ENCODE data around the gene DSCAM.

DSCAM gene

DNA sequence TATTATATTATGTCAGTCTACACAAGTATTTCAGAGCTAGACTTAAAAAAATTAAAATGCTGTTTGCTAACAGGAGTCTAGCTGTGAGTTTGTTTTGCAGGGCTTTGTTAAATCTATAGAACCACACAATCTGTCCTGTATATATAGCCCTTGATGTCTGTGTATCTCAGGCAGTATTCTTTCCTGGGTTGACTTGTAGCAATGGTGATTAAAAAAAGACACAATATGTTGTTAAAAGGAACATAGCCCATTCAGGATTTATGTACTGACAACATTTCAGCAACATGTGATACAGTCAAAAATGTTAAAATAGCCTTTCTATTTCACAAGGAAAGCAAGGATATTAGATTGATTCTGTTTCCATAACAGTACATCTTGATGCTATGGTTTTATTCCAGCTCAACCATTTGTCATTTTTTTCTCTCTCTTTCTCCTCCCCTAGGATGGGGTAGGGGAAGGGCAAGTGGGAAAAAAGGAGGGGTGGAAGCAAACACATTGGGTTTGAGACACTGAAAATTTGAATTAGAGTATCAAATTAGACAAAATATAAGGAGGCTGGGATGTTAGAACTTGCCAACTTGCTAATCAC is 139.2 kb downstream of the DSCAM start:
- no peak for DNase-seq (ENCODE audit: low read depth in 2 of 2)

DNA sequence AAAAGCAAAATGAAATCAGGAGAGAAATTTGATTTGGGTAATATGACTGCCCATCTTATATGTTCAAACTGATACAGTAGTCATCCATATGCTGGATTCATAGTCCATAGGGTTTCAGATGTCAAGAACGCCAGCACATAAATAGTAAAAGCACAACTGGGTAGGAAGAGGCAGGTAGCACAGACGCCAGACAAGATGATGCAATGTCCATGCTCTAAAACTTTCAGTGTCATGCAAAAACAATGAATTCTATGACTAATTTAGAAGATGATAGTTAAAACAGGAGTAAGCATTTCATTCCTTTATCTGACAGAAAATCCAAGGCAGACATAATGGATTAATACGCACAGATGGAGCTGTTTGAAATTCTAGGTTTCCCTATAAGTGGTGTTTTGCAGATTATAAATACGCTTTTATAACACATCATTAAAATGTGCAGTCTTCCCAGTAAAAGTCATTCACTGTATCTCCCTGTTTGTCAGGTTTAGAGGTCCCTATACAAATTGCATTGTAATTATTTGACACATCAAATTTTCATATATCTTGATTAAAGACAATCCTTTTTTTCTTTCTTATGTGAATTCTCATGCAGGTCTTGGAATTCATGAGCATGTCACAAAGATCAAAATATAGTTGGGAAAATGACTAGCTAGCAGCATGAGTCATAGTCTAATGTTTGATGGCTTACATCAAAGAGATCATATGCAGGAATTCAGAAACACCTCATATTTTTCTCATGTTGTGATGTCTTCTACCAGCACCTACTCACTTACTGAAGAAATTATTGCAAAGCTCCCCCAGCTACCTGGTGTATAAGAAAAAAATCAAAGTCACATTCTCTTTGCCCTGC is 139.9 kb downstream of the DSCAM start:
- no peak for DNase-seq (ENCODE audit: low read depth in 2 of 2)

DNA sequence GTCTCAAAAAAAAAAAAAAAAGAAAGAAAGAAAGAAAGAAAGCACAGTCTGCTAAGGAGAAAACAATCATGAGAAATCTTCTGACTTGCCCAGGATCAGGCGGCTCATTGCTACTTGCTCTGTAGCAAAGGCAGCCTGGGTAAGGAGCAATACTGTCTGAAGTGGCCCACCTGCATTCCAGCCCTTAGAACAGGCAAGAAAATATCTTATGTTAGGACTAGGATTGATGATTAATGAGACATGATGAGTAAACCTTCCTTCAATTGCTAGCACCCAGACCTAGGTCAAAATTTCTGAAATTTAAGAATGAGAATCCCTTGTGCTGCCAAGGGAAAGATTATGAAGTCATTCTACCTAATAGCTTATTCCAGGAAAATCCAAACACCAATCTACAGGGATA is 140.8 kb downstream of the DSCAM start:
- no peak for DNase-seq (ENCODE audit: low read depth in 2 of 2)

DNA sequence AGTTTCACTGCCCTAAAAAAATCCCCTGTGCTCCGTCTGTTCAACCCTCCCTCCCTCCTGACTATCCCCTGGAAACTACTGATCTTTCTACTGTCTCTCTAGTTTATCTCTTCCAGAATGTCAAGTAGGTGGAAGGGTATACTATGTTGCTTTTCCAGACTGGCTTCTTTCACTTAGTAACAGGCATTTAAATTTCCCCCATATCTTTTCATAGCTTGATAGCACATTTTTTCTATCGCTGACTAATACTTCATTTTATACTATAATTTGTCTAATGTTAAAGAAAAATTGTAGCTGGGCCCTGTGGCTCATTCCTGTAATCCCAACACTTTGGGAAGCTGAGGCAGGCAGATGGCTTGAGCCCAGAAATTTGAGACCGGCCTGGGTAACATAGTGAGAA is 142.8 kb downstream of the DSCAM start:
- no peak for DNase-seq (ENCODE audit: low read depth in 2 of 2)

GRCh38 chr21:40699366-40699765 is 147.6 kb downstream of the DSCAM start:
- no peak for DNase-seq (ENCODE audit: low read depth in 2 of 2)

DNA sequence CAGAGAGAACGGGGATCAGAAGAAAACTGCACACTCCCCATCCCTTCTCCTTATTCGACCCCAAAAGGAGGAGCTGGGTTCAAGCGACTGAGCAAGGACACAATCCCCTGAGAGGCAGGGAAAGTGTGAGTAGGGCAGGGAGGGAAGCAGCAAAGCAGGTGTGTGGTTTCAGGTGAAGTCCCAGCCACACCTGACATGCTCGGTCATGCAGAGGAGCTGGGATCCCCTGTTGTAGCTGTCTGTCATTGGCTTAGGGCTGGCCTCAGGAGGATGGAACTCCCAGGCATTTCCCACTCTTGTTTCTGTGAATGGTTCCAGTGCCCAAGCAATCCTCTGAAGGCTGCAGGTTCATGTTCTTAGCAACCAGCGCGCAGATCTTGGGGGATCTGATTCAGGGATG is 150.7 kb downstream of the DSCAM start:
- DNase-seq (ENCODE audit: low read depth in 2 of 2) = no peak

DNA sequence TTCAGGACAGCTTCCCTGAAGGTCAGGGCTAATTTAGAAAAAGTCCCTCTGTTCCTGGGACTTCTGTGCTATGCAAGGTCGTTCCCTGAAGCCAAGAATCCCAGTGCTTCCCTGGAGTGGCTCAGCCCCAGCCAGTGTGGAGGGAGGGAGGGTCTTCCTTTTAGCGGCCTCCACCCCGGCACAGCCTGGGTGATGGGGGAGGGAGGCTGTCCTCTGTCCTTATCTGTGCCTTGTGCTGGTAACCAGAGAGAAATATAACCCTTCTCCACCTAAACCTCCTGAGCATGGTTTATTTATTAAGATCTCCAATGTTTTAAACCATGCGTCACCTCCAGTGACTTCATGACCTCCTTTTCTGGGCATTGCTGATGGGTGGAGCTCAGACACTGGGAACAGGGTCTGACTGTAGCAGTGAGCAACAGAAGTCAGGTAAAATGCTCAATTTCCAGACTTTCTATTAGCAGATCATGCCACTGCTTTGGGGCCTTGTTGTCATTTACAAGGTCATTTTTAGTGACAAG is 157.1 kb downstream of the DSCAM start:
- no peak for DNase-seq (ENCODE audit: low read depth in 2 of 2)

DNA sequence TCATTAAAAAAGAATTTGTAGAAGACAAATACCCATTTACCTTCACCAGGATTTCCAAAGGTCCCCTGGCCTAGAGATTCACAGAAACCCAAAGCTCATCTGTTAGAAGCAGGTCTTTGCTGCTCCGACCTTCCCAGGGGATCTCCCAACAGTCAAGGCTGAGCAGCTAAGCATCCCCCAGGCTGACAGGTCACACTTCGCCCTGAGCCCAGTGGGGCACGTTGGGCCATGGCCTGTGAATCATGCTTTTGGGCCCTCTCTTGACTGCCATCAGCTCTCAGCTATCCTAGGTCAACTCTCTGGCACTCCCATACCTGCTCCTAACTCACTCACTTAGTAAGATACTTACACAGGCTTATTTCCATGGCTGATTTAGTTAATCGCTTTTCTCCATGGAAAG is 157.7 kb downstream of the DSCAM start:
- no peak for DNase-seq (ENCODE audit: low read depth in 2 of 2)

GRCh38 chr21:40688106-40688864 is 158.7 kb downstream of the DSCAM start:
- no peak for DNase-seq (ENCODE audit: low read depth in 2 of 2)

- no peak for DNase-seq (ENCODE audit: low read depth in 2 of 2)
Observed at GRCh38 chr21:40687625-40688024, 159.3 kb downstream of the DSCAM start.

DNA sequence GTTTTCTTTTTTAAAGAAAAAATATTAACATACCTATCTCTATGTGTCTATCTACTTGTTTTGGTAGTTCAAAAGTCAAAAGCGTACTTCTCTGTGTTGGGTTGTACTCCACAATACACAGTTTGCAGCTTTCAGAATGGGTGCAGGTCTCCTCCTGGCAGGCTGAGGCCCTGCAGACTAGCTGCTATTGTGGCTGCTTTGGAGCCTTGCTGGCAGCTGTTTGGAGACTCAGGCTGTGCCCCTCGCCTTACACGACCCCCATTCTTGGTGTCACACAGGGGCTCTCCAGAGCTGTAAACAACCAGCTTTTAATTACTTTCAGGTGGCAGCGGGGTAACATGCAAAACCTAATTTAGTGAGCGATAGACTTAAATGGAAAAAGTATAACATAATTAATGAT is 160.4 kb downstream of the DSCAM start:
- no peak for DNase-seq (ENCODE audit: low read depth in 2 of 2)

DNA sequence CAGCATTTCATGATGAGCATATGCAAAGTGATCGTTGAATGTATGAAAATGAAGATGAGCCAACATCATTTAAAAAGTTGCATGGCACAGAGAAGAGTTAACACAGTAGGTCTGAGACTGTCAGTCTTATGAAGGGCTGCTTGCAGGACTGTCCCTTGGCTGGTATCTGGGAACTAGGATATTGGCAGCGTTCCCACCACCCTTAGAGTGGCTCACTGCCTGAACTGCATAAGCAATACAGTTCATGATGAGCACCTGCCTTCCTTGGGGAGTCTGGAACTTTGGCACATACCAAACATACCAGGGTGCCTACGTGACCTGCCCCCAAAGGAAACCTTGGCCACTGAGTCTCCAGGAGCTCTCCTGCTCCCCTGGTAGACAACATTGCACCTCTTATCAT is 161.8 kb downstream of the DSCAM start:
- DNase-seq (ENCODE audit: low read depth in 2 of 2) = no peak

- no peak for DNase-seq (ENCODE audit: low read depth in 2 of 2)
Observed at GRCh38 chr21:40684726-40685125, 162.2 kb downstream of the DSCAM start.

GRCh38 chr21:40683349-40683748 is 163.6 kb downstream of the DSCAM start:
- DNase-seq (ENCODE audit: low read depth in 2 of 2) = no peak

GRCh38 chr21:40681164-40681859 is 165.6 kb downstream of the DSCAM start:
- no peak for DNase-seq (ENCODE audit: low read depth in 2 of 2)

- DNase-seq (ENCODE audit: low read depth in 2 of 2) = no peak
Observed at GRCh38 chr21:40680311-40680710, 166.6 kb downstream of the DSCAM start.

GRCh38 chr21:40678681-40679284 is 168.2 kb downstream of the DSCAM start:
- DNase-seq (ENCODE audit: low read depth in 2 of 2) = no peak

- no peak for DNase-seq (ENCODE audit: low read depth in 2 of 2)
Observed at GRCh38 chr21:40675017-40675416, 171.9 kb downstream of the DSCAM start.

- no peak for DNase-seq (ENCODE audit: low read depth in 2 of 2)
Observed at GRCh38 chr21:40672602-40673001, 174.4 kb downstream of the DSCAM start.

DNA sequence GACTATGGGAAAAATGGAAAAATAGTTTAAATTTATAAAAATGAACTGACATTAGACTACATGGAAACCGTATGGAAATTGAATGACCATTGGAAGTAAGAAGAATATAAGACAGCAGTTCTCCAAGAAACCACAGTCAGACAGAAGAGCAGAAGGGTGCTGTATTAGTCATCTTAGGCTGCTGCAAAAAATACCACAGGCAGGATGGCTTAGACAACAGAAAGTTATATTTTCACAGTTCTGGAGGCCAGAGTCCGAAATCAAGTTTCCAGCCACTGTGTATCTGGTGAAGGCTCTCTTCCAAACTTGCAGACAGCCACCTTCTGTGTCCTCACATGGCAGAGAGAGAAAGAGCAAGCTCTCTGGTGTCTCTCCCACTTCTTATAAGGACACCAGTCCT is 175.2 kb downstream of the DSCAM start:
- no peak for DNase-seq (ENCODE audit: low read depth in 2 of 2)

DNA sequence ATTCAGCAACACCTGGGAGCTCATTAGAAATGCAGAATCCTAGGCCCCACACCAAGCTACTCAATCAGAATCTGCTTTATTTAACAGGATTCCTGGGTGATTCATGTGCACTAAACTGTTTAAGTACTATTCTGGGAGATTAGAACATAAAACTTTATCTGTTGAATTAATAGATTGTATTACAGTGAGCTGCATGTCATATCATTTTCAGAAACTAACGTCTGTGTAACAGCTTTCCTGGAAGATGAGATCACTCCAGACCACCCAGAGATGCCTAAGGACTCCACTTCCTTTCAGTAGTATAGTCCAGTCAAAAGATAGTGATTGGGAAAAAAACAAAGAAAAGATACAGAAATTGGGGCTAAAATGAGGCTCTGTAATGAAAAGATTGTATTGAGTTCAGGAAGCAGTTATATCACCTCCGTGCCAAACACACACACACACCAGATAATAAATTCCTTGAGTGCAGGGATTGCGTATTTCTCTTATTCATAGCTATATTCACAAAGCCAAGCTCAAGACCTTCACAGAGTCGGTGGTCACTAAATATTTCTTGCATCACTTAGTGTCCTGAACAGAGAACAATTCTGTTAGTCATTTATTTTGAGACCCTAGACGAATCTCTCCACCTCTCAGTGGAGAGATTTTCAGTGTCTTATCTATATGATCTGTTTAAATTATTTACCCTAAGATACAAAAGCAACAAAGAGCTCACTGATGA is 178.2 kb downstream of the DSCAM start:
- no peak for DNase-seq (ENCODE audit: low read depth in 2 of 2)
